NCI-H2171 (cell line): ENCODE results near the gene VTI1A.
"Not testable (repeated sequence)": the region's sequence is repeated elsewhere in the genome, so short reads cannot be mapped to it uniquely, and the experiment has no call there.

Experiments
- DNase-seq: peaks from one replicate; lab custom pipeline; 2025; lab: John Stamatoyannopoulos, UW

VTI1A gene

GRCh38 chr10:112446855-112447619 is at the start of gene VTI1A, which contains the start of gene ZDHHC6:
TSS of gene VTI1A (plus strand) at chr10:112447215. CDS start at chr10:112447374, 159 bp downstream.
TSS of gene ZDHHC6 (minus strand) at chr10:112446914. CDS start at chr10:112445436, 1,478 bp downstream.
- DNase-seq: peak; percentile 56

DNA sequence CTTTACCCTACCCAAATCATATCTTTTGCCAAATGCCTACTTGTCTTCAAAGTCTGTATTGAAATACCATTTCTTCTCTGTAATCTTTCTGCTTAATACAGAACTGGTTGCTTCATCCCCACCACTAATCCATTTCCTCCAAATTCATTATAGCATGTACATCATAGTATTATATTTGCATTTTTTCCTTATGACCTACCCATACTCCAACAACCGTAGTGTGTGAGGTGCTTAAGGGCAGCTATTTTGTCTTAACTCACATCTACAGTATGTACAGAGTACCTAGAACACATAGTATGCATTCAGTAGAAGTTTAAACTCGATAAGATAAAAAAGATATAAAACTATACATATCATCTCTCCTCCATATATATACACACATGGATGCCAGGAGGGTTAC is 49.4 kb upstream of the VTI1A start:
- DNase-seq: no peak

GRCh38 chr10:112402917-112403316 is 44.1 kb upstream of the VTI1A start:
- DNase-seq: no peak

GRCh38 chr10:112404617-112405016 is 42.4 kb upstream of the VTI1A start:
- no peak for DNase-seq

DNA sequence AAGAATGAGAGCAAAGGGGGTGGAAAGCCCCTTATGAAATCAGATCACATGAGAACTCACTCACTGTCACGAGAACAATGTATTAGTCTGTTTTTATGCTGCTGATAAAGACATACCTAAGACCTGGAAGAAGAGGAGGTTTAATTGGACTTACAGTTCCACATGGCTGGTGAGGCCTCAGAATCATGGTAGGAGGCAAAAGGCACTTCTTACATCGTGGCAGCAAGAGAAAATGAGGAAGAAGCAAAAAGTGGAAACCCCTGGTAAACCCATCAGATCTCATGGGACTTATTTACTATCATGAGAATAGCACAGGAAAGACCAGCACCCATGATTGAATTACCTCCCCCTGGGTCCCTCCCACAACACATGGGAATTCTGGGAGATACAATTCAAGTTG is 40.2 kb upstream of the VTI1A start:
- not testable (repeated sequence) for DNase-seq

- no peak for DNase-seq
These were observed 39.3 kb upstream of the VTI1A start for GRCh38 chr10:112407696-112408095.

DNA sequence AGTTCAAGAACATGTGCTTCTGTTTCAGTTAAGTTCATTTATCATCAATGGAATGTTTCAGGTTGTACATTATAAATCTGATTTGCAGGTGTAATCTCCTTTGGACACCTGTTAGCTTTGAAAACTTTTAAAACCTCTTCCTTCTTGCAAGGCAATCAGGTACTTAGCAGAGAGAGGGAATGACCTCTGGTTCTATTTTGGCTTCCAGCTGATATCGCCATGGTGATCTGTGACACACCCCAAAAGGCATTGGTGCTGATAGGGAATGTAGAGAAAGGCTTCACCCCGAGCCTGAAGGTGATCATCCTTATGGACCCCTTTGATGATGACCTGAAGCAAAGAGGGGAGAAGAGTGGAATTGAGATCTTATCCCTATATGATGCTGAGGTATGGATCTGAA is 37.7 kb upstream of the VTI1A start:
- no peak for DNase-seq

DNA sequence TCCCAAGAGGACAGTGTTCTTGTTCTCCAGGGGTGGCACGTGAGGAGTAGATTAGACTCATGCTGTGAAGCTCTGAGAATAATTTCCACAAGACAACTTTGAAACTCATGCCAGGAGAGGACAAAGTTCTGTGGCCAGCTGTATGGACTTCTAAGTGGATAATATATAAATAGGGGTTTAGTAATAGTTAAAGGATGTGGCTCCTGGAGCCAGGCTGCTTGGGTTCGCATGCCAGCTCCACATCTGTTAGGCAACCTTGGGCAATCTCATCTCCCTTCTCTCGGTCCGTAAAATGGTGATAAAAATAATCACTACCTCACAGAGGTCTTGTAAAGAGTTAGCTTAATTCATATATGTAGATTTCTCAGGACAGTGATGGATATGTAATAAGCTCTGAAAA is 37.3 kb upstream of the VTI1A start:
- DNase-seq: no peak

- no peak for DNase-seq
These were observed 34.3 kb upstream of the VTI1A start for GRCh38 chr10:112412696-112413095.

DNA sequence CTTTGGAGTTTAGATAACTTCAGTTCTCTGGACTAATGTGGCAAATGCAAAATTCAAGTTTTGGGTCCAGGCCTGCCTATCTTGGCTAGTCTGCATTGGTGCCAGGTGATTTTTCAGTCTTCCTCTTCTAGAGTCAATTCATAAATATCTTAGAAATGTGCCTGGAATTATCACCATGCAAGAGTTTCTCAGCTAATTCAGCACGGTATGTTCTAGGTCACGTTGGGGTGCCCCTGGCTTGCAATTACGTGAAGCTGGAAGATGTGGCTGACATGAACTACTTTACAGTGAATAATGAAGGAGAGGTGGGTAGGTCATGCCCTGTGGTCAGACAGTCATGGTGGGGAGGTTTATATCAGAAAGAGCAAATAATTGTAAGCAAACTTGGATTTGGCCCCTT is 25.3 kb upstream of the VTI1A start:
- no peak for DNase-seq

DNA sequence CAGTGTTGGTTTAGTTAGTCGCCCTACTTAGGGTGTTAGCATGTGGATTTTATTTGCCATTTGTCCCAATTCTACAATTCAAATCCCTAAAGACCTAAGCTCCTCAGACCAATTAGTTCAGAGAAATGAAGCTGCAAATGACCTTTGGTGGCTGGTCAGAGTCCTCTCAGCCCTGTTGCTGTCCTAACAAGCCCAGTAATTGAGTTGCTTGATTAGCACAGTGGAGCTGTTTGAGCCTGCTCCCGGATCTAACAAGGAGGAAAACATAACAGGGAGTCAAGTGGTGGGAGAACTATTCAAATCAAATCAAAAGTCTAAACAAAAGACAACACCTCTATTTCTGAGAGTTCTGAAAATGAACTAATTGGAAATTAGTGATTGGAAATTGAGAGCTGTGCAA is 22.4 kb upstream of the VTI1A start:
- no peak for DNase-seq

DNA sequence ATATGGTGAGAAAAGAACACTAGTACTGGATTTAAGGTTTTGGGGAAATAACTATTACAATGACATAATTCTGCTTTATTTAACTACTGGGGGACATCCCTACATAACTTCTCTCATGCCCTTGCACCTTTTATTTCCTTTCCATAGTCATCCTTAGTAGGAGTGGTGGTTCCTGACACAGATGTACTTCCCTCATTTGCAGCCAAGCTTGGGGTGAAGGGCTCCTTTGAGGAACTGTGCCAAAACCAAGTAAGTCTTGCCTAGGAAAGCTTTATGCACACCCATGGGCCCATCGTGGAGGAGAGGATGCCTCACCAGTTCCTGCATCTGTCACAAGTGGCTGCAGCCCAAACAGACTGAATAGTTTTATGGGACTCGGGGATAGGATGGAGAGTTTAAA is 20.9 kb upstream of the VTI1A start:
- DNase-seq: no peak

- DNase-seq: no peak
These were observed 17.9 kb upstream of the VTI1A start for GRCh38 chr10:112429147-112429546.

DNA sequence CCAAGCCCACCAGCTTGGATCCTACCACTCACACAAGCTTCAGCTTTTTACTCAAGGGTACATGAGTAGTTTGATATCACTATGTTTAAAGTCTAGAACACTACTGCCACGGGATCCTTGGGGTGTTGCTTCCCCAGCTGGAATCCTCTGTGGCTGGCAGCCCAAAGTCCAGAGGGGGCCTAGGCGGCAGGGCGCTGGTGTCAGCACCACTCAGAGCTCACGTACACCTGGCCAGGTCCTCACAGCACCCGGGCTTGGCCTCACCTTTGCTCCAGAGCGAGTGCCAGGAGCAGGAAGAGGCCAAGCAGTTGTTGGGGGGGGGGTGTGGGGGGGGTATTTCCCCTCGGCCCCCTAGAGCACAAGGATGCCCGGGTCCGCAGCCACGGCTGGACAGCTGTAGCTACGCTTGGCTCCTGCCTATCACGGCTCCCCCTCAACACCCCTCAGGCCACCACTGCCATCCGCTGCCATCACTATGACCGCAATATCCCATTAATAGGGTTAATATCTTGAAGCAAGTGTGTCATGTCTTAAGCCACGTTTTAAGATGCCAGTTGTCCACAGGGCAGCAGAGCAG is 17.3 kb upstream of the VTI1A start:
- DNase-seq: no peak

DNA sequence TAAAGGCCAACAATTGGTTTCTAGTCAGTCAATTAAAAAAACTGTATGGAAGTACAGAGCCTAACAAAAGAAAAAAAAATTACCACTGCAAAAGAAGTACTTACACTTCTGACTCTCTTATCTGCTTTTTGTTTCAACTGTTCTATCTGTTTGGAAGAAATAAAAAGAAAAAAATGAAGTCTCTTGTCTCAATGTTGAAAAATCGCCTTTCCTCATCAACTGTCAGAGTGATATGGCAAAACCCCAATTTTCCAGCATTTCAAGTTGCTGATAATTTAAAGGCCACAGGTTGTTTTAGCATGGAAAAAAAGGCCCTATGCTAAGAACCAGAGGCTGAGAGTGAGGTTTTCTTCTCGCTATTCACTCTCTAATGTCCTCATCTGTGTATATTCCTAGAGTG is 13.9 kb upstream of the VTI1A start:
- DNase-seq: no peak

DNA sequence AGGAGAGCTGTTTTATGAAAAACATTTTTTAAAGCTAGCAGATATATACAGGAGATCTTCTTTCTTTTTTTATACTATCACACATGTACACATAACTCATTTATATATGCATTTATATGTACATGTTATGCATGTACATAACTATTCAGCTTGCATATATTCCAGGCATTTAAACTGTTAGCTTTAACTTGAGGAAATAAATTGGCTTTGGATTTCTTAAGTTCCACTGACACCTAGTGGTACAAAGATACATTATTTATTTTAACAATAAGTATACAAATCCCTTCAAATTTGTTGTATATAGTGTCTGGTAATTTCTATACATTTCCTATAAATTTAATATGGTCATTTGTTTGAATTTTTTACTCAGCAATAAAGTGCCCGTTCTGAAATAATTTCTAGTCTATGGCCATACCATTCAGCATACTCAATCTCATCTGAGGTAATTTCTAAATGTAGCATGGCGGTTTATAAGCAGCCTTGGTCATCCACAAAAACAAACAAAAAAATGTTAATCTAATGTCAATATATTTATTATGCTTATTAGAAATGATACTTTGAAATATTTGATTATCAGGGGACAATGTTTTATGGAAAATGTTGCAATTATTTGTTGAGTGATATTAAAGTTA is 11.9 kb upstream of the VTI1A start:
- DNase-seq: no peak

- DNase-seq: no peak
These were observed 8.7 kb upstream of the VTI1A start for GRCh38 chr10:112438356-112438755.

DNA sequence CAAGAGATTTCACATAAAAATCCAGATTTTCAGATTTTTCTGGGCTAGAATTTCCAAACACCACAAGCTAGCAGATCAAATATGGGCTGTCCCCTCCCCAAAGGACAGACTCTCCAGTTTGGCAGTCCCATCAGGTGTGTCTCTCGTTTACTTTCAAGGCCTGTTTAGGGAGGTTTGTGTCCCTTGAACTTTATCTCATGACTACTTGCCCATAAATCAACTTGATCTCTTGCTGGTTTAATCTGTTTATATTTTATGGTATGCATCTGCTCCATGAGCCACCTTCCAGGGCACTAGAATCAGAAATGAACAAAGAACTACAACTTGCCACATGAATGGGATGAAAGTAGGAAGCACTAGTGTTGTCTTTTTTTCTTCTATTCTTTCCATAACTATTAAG is 5.5 kb upstream of the VTI1A start:
- DNase-seq: no peak

DNA sequence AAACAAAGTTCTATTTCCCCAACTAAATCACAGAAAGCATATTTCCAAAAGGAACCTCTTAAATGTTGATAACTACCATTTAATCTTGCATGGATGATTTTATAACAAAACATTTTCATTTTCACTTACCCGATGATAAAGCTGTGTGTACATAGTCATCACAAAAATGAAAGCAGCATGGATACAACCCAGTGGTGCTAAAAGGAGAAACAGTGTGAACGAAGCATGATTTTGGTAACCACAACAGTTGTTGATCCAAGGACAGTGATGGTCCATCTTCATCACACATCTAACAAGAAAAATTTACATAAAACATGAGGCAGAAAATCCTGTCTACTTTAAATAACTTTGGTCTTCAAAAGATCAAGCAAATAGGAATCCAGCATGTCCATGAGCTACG is 5.0 kb upstream of the VTI1A start:
- DNase-seq: no peak

DNA sequence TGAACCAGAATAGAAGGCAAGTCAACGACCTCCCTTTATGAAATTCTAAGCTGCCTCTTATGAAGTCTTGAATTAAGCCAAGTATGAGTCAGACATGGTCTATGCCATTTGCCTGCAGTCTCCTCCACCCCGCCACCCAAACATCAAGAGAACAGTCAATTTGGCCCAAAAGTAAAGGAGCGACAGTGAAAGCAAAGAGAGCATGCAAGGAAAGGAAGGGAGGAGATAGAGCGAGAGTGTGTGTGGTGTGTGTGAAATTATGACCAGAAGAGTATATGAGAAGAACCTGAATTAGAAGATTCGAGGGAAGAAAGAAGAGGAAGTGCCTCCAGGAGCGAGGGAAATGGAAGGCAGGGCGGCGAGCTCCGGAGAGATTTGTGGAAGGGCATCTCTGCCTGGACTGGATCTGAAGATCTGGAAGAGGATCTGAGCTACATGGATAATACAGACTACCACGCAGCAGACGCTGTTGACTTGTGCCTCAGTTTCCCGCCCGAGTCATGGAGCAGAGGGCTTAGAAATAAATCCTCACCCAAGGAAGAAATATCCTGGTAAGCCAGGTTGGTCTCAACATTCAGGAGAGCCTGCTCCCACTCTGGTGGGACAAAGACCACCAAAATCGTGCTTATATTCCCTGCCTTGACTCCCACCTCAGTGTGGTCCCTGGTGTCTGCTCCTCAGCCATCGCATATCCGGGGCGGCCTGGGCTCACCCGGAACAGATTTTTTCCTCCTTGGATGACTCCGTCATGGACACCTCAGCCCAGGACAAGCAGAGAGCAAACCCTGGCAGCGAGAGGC is 760 bp upstream of the VTI1A start:
- no peak for DNase-seq

DNA sequence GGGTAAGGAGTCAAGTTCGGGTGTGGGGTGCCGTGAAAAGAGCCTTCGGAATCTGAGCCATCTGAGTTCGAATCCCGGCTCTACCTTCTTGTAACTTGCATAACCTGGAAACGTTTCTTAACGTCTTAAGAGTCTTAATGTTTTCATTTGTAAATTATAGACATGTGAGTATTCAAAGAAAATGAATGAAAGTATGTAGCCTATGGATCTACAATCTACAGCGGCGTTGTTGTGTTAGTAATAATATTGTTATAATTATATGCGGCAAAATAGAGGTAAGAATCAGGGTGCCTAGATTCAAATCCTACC is 559 bp downstream of the VTI1A start:
- no peak for DNase-seq

DNA sequence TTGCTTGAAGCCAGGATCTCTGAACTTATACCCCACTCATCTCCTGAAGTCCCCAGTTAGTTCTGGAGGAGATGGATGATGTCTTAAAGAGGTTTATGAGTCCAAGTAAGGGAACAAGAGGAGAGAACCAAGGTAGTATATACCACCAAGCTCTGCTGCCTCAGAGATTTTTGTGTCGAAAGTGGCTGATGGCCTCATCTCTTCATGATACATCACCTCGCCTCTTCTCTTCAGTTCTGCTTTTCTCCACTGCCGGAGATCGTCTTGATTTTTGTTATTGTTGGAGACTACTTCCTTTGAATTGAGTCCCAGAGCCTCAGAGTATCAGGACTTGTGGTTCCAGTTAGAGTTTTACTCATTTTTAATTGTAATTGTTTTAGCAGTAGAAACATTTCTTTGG is 1.9 kb downstream of the VTI1A start:
- DNase-seq: no peak
